IMR-90 (cell line): ENCODE data around the gene GLRX3.
"Not testable (repeated sequence)": the region's sequence is repeated elsewhere in the genome, so short reads cannot be mapped to it uniquely, and the experiment has no call there.

ENCODE experiments used
- BHLHE40 ChIP-seq: fragments of 150-350 bp; IDR thresholded peaks from 2 replicates; pipeline ENCODE4 v1.6.1; 2016; ENCODE audit warnings: mild to moderate bottlenecking, low read depth, low read length
- CEBPB ChIP-seq: IDR thresholded peaks from 2 replicates; pipeline ENCODE4 v1.6.1; 2012; ENCODE audit warnings: low read depth, low read length, improper control_type of control experiment
- CHD1 ChIP-seq: IDR thresholded peaks from 2 replicates; pipeline ENCODE4 v1.6.1; 2012; ENCODE audit warnings: low read depth, low read length, improper control_type of control experiment
- CTCF ChIP-seq: conservative IDR thresholded peaks from 2 replicates; pipeline ENCODE4 v1.5.1; 2012; ENCODE audit warnings: mild to moderate bottlenecking, low read depth, low read length, improper control_type of control experiment
- POLR2A ChIP-seq: IDR thresholded peaks from 2 replicates; pipeline ENCODE4 v1.6.1; 2012; ENCODE audit warnings: mild to moderate bottlenecking, low read depth, low read length
- USF2 ChIP-seq: fragments of 150-350 bp; IDR thresholded peaks from 2 replicates; pipeline ENCODE4 v1.6.1; 2017; ENCODE audit warnings: mild to moderate bottlenecking, antibody characterized with exemption, low read length, low read depth

GRCh38 chr10:130108146-130108545, 28.0 kb upstream of the GLRX3 start:
- TF ChIP-seq CTCF, USF2, POLR2A, CHD1, BHLHE40, CEBPB: not testable (repeated sequence)
